Left renal pelvis (tissue), 4 donors: ENCODE data around the gene LARP1B. TPM values are rescaled to one million over a fixed set of nuclear protein-coding genes. Genes with fewer than 3 reads are reported as not detected.
"Not testable (repeated sequence)": the region's sequence is repeated elsewhere in the genome, so short reads cannot be mapped to it uniquely, and the experiment has no call there.

Source experiments
- DNase-seq, 4 donors: peaks; one replicate each; pipeline ENCODE4 v3.0.0-alpha.2; 2013; ENCODE audit warnings: low read depth in 4 of 4, low spot score in 3 of 4
- polyA plus RNA-seq, 4 donors: library from polyadenylated mRNA; unstranded; fragments of 120-200 nt; gene quantifications; one replicate each; pipeline ENCODE4 v1.2.1, GENCODE V29; 2013; ENCODE audit not compliant: insufficient read length in 4 of 4

Gene LARP1B
- polyA plus RNA-seq, 4 donors = 18.0 to 25.2 (median 23.7) TPM

- no peak for DNase-seq
These were observed 73.8 kb downstream of the LARP1B start for GRCh38 chr4:128134925-128135324.

GRCh38 chr4:128135391-128135790, 74.3 kb downstream of the LARP1B start:
- no peak for DNase-seq

DNA sequence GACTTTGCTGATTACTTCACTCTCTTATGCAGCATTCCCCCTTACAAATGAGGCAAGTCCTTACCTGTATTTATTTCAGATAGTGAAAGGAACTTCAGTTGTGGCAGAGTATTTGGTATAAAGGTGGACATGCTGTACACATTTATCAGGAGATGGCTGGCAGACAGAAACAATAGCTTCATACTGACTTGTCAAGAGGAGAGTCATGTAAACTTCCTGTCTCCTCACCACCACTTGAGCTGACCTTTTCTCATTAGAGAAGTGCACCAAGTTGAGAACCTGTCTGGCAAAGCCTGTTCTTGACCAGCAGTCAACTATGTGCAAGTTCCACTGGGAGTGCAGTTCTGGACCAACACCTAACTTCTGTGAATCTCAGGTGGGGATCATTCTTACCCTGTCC, 80.8 kb downstream of the LARP1B start:
- DNase-seq = no peak

GRCh38 chr4:128145727-128146126, 84.6 kb downstream of the LARP1B start:
- DNase-seq = no peak

DNA sequence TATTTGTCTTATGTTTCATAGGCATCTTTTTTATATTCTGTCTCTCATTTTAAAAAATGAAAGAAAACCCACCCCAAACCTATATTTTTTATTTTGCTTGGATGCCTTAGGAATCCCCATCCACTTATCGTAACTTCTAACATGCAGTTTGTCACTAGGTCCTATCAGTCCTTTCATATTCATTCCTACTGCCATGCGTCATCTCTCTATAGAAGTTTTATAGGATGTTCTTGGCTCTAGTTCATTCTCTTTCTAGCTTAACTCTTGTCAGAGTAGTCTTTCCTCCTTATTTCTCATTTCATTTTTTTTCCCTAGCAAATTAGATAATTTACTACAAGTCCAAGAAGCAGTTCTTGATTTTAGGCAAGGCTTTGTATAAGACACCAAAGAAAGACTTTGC, 92.7 kb downstream of the LARP1B start:
- DNase-seq = no peak

DNA sequence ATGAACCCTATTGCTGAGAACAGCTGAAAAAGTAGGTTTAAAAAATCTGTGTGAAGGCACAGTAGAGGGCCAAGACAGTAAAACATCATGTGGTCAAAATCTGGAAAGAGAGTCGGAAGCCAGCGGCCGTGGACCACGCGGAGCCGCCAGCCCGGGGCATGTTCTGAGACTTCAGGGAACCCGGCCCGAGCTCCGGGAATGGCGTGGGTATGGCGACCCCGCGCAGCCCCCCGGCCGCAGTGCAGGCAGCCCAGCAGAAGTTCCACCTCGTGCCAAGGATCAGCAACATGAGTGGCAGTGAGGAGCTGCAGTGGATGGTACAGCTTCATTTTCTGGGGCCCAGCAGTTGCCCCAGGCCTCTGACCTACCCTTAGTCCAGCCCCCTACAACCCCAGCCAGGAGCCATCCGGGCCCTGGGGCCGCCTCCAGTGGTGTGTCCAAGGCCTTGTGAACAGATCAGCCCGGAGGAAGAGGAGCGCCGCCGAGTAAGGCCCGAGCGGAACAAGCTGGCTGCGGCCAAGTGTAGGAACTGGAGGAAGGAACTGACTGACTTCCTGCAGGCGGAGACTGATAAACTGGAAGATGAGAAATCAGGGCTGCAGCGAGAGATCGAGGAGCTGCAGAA, 94.2 kb downstream of the LARP1B start:
- no peak for DNase-seq

GRCh38 chr4:128155874-128156456, 94.9 kb downstream of the LARP1B start:
- no peak for DNase-seq

DNA sequence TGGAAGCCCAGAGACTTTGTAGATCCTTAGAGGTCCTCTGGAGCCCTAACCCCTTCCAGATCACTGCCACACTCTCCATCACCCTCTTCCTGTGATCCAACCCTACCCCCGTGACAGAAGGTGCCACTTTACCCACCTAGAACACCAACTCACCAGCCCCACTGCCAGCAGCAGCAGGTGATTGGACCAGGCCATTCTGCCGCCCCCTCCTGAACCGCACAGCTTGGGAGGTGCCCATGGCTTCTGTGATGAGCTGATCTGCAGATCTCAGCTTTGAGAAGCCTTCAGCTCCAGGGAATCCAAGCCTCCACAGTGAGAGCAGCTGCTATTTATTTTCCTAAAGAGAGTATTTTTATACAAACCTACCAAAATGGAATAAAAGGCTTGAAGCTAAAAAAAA, 95.4 kb downstream of the LARP1B start:
- DNase-seq = not testable (repeated sequence)

- no peak for DNase-seq
These were observed 97.8 kb downstream of the LARP1B start for GRCh38 chr4:128158894-128159293.

DNA sequence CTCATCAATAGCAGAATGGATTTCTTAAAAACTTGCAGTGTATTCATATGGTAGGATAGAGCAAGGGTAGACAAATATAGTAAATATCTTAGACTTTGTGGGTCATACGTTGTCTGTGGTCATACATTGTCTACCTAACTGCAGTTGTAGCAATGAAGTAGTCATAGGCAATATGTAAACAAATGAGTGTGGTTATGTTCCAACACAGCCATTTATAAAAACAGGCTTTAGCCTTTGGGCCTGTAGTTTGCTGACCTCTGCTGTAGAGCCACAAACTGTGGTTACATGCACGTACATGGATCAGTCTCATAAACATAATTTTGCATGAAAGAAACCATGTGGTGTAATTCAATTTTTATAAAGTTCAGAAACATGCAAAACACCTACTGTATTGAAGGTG, 98.9 kb downstream of the LARP1B start:
- no peak for DNase-seq

- no peak for DNase-seq
These were observed 100.0 kb downstream of the LARP1B start for GRCh38 chr4:128161138-128161537.

DNA sequence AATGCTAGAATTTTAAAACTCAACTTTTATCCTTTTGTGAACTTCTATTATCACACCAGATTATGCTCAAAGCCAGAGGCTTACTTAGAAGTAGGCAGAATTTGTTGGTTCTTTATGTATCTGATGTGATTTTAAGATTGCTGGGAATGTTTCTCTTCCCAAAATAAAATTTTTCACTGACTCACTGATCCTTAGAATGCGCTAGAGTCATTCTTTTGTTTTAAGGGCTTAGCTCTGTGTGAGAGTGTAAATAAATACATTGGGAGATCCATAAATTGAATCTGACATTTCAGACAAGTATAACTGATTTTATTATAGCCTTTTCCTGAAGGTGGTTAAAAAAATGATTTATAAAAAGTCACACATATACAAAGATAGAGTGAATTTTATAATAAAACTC, 101.3 kb downstream of the LARP1B start:
- DNase-seq = no peak

DNA sequence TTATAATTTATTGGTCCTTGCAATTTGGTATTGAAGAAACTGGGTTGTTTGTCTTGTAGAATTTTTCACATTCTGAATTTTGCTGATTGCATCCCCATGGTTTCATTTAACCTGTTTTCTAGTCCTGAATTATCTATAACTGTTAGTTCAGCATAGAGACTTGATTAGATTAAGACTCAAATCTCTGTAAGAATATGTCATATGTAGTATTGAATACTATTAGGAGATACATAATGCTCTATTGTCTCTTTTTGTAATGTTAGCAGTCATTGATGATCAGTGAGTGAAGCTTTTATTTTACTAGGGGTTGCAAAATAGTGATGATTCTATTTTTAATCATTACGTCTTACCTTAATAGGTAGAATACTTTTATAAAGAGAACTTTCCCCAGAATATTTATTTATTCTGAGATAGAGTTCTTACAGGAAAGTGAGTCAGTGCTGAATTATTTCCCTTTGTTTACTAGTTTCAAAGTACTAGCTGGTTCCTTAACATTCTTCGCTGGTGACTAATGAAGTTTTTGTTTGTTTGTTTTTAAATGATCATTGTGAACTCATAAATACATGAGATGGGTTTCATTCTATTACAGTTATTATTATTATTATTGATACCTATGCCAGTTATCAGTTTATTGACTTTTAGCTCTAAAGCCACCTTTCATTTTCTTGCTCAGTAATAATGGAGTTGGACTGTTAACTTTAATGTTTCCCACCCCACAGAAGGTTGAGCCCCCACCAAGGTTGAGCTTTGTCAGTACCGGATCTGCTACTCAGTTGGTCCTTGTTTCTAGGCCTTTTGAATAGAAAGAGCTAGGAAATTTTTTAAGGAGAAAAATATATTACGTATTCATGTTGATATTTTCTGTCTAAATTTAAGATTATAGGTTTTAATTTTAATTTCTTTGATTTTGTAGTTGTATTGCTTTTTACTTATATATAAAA, 102.3 kb downstream of the LARP1B start:
- DNase-seq = no peak

GRCh38 chr4:128166982-128167381, 105.9 kb downstream of the LARP1B start:
- no peak for DNase-seq

- no peak for DNase-seq
These were observed 107.6 kb downstream of the LARP1B start for GRCh38 chr4:128168701-128169100.

DNA sequence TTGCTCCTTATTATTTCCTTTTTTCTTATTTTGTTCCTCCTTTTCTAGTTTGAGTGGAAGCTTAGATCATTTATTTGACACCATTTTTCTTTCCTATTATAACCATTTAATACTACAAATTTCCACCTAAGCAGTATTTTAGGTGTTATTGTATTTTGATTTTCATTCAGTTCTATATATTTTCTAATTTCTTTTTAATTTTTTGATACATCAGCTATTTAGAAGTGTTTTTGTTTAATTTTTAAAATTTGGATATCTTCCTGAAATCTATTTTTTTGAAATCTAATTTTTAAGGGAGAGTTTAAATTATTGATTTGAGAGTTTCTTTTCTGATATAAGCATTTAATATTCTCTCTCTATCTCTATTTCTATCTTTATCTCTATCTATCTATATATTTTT, 108.1 kb downstream of the LARP1B start:
- DNase-seq = no peak

DNA sequence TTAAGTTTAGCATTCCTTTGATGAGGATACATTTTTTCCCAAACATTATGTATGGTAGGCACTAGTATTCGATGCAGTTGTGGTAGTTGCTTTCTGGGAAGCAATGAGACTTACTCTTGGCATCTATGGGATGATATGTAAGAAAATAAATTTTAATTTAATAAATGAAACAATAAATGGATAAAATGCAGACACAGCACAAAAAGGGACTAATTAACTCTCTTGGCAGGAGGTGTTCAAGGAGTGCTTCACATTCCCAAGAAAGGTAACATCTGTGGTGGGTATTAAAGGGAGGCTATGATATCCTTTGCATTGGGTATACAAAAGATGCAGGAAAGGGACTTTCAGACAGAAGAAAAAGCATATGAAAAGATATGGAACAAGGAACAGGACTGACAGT, 115.5 kb downstream of the LARP1B start:
- no peak for DNase-seq

DNA sequence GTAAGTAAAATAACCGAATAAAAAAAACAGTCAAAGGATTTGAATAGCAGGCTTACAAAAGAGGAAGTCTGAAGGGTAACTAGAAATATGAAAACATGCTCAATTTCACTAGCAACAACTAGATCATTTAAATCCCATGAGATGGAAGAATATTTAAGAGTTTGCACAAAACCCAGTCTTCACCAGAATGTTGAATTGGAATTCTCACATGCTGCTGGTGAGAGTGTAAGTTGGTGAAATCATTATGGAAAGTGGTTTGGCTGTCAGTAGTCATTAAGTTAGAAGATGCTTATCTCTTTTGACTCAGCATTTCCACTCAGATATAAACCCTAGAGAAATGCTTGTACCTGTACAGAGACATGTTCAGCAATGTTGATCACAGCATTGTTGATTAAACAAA, 116.4 kb downstream of the LARP1B start:
- no peak for DNase-seq

DNA sequence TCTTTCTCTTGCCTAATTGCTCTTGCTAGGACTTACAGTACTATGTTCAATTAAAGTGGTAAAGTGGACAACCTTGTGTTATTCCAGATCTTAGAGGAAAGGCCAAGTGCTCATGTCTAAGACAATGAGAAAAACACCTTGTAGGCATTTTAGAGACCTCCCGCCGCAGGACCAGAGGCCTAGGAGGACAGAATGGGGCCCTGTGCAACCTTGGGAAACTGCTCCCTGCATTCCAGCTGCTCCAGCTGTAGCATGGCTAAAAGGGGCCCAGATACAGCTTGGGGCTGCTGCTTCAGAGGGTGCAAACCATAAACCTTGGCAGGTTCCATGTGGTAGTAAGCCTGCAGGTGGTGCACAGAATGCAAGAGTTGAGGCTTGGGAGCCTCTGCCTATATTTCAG, 125.5 kb downstream of the LARP1B start:
- DNase-seq = no peak

DNA sequence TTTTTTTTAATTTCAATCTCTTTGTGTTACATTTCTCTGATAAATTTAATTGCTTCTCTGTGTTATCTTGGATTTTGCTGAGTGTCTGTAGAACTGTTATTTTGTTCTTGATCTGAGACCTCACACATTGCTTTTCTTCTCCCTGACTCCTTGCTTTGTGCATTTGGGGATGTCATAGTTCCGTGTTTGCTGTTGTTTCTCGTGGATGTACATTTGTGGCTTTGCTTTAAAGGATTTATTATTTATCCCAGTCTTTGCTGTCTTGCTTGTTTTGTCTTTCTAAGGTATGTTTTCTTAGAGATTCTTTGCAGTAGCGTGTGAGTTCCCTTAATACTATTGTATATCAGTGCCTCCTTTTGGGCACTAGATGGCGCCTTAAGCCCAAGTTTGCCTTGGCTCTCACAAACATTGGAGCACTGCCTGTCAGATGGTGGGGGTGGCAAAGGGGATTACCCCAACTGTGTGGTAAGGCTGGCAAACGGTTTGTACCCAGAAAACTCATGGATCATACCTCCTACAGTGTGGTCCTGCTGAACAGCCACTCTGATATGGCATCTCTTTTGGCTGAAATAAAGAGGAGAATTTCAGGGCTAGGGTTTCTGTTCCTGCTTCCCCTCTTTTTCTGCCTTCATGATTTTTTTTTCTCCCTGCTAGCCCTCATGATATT, 130.1 kb downstream of the LARP1B start:
- DNase-seq = peak; percentile 34 to 50 (median 37)
